ENCODE measurements around the gene MRPL58.

DNA sequence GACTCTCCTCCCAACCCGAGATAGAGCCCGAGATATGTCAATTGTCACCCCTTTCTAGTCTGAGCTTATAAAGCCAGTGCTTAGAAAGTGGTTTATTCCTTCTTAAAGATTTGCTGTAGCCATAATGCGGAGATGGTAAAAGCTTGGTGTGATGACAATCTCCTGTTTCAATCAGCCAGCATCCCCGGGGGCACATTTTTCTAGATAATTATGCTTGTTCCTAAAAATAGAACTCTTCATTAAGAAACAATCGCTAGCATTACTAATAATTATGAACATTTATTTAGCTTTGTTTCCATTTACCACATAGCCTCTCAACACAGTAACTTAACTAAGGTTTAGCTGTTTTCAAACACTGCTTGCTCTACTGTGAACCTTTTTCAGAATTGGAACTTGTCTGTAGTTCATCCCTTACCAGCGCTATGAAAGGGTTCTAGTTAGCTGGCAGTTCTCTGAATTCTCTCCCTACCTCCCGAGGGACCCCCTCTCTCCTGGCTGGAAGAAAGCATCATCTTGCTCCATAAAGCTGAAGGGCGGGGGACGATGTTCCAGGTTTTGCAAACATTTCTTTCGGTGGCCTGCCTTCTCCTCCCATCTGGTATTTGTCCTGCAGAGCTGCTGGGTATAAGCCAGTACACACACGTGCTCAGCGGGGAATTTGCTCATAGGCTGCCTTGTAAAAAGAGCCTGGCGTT lies 922 bp upstream of the MRPL58 start:
- TF ChIP-seq POLR2A (IDR thresholded peaks at IDR 0.05), result no peak
- TF ChIP-seq, protein P1, sequence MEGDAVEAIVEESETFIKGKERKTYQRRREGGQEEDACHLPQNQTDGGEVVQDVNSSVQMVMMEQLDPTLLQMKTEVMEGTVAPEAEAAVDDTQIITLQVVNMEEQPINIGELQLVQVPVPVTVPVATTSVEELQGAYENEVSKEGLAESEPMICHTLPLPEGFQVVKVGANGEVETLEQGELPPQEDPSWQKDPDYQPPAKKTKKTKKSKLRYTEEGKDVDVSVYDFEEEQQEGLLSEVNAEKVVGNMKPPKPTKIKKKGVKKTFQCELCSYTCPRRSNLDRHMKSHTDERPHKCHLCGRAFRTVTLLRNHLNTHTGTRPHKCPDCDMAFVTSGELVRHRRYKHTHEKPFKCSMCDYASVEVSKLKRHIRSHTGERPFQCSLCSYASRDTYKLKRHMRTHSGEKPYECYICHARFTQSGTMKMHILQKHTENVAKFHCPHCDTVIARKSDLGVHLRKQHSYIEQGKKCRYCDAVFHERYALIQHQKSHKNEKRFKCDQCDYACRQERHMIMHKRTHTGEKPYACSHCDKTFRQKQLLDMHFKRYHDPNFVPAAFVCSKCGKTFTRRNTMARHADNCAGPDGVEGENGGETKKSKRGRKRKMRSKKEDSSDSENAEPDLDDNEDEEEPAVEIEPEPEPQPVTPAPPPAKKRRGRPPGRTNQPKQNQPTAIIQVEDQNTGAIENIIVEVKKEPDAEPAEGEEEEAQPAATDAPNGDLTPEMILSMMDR (IDR thresholded peaks at IDR 0.05), result no peak

Measured in testis (tissue), 2 donors.